ENCODE results near the gene PRIM2. TPM values are rescaled to one million over a fixed set of nuclear protein-coding genes. Genes with fewer than 3 reads are reported as not detected.

PRIM2 gene
- total and polyA plus RNA-seq, 9 of the 15 experiments (the other 6 are each of a cell fraction or from before 2014, with no cell fraction given) = 19.8 to 57.5 (median 33.4) TPM

DNA sequence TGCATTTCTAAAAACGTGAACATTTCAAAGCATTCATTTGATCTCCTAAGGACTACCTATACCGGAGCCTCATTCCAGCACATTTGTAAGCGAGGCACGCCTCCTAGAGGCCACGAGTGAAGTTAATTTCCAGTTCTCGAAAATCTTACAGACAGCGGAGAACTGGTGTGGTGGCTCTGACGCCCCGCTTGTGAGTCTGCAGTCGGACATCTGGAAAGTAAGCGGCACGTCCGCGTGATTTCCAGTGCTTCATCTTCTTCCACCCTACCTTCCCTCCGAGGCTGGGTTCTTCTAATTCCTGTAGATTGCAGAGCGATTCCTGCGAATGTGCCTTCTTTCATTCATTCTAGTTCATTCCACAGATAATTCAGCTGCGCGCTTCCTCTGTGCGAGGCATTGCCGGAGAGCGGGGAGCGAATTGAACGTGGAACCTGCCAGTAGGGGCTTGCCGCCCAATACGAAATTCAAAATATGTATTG lies 810 bp upstream of the PRIM2 start (continued):
- TF ChIP-seq, protein P1, sequence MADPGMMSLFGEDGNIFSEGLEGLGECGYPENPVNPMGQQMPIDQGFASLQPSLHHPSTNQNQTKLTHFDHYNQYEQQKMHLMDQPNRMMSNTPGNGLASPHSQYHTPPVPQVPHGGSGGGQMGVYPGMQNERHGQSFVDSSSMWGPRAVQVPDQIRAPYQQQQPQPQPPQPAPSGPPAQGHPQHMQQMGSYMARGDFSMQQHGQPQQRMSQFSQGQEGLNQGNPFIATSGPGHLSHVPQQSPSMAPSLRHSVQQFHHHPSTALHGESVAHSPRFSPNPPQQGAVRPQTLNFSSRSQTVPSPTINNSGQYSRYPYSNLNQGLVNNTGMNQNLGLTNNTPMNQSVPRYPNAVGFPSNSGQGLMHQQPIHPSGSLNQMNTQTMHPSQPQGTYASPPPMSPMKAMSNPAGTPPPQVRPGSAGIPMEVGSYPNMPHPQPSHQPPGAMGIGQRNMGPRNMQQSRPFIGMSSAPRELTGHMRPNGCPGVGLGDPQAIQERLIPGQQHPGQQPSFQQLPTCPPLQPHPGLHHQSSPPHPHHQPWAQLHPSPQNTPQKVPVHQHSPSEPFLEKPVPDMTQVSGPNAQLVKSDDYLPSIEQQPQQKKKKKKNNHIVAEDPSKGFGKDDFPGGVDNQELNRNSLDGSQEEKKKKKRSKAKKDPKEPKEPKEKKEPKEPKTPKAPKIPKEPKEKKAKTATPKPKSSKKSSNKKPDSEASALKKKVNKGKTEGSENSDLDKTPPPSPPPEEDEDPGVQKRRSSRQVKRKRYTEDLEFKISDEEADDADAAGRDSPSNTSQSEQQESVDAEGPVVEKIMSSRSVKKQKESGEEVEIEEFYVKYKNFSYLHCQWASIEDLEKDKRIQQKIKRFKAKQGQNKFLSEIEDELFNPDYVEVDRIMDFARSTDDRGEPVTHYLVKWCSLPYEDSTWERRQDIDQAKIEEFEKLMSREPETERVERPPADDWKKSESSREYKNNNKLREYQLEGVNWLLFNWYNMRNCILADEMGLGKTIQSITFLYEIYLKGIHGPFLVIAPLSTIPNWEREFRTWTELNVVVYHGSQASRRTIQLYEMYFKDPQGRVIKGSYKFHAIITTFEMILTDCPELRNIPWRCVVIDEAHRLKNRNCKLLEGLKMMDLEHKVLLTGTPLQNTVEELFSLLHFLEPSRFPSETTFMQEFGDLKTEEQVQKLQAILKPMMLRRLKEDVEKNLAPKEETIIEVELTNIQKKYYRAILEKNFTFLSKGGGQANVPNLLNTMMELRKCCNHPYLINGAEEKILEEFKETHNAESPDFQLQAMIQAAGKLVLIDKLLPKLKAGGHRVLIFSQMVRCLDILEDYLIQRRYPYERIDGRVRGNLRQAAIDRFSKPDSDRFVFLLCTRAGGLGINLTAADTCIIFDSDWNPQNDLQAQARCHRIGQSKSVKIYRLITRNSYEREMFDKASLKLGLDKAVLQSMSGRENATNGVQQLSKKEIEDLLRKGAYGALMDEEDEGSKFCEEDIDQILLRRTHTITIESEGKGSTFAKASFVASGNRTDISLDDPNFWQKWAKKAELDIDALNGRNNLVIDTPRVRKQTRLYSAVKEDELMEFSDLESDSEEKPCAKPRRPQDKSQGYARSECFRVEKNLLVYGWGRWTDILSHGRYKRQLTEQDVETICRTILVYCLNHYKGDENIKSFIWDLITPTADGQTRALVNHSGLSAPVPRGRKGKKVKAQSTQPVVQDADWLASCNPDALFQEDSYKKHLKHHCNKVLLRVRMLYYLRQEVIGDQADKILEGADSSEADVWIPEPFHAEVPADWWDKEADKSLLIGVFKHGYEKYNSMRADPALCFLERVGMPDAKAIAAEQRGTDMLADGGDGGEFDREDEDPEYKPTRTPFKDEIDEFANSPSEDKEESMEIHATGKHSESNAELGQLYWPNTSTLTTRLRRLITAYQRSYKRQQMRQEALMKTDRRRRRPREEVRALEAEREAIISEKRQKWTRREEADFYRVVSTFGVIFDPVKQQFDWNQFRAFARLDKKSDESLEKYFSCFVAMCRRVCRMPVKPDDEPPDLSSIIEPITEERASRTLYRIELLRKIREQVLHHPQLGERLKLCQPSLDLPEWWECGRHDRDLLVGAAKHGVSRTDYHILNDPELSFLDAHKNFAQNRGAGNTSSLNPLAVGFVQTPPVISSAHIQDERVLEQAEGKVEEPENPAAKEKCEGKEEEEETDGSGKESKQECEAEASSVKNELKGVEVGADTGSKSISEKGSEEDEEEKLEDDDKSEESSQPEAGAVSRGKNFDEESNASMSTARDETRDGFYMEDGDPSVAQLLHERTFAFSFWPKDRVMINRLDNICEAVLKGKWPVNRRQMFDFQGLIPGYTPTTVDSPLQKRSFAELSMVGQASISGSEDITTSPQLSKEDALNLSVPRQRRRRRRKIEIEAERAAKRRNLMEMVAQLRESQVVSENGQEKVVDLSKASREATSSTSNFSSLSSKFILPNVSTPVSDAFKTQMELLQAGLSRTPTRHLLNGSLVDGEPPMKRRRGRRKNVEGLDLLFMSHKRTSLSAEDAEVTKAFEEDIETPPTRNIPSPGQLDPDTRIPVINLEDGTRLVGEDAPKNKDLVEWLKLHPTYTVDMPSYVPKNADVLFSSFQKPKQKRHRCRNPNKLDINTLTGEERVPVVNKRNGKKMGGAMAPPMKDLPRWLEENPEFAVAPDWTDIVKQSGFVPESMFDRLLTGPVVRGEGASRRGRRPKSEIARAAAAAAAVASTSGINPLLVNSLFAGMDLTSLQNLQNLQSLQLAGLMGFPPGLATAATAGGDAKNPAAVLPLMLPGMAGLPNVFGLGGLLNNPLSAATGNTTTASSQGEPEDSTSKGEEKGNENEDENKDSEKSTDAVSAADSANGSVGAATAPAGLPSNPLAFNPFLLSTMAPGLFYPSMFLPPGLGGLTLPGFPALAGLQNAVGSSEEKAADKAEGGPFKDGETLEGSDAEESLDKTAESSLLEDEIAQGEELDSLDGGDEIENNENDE (IDR thresholded peaks at IDR 0.05; ENCODE audit: low read depth, low read length) = no peak
- no peak for TF ChIP-seq PRPF4 (IDR thresholded peaks at IDR 0.05; ENCODE audit: insufficient read depth, low read depth, low read length, poor library complexity, severe bottlenecking)
- peak; percentile 28; the same call in 1 of the 2 replicates for TF ChIP-seq ETV1 (tag; conservative IDR thresholded peaks at IDR 0.05; ENCODE audit: low read depth)
- TF ChIP-seq MNT (conservative IDR thresholded peaks at IDR 0.05) = peak in 1 of 2 experiments; percentile 68
- TF ChIP-seq, protein P2, sequence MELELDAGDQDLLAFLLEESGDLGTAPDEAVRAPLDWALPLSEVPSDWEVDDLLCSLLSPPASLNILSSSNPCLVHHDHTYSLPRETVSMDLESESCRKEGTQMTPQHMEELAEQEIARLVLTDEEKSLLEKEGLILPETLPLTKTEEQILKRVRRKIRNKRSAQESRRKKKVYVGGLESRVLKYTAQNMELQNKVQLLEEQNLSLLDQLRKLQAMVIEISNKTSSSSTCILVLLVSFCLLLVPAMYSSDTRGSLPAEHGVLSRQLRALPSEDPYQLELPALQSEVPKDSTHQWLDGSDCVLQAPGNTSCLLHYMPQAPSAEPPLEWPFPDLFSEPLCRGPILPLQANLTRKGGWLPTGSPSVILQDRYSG (tag; conservative IDR thresholded peaks at IDR 0.05; ENCODE audit: low read depth) = no peak
- TF ChIP-seq, protein P3, sequence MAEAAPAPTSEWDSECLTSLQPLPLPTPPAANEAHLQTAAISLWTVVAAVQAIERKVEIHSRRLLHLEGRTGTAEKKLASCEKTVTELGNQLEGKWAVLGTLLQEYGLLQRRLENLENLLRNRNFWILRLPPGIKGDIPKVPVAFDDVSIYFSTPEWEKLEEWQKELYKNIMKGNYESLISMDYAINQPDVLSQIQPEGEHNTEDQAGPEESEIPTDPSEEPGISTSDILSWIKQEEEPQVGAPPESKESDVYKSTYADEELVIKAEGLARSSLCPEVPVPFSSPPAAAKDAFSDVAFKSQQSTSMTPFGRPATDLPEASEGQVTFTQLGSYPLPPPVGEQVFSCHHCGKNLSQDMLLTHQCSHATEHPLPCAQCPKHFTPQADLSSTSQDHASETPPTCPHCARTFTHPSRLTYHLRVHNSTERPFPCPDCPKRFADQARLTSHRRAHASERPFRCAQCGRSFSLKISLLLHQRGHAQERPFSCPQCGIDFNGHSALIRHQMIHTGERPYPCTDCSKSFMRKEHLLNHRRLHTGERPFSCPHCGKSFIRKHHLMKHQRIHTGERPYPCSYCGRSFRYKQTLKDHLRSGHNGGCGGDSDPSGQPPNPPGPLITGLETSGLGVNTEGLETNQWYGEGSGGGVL (CRISPR knock-in tag; IDR thresholded peaks at IDR 0.05) = no peak
- TF ChIP-seq RNF219 (CRISPR knock-in tag; IDR thresholded peaks at IDR 0.05) = no peak
- TF ChIP-seq ARHGAP35 (IDR thresholded peaks at IDR 0.05; ENCODE audit: partially characterized antibody) = no peak
